ENCODE data around the gene VSIR.
A peak's percentile ranks its signal among the peaks of the same experiment; 100 is the strongest.

Gene VSIR

GRCh38 chr10:71711052-71711623 lies 62.2 kb downstream of the VSIR start:
- DNase-seq: no peak

DNA sequence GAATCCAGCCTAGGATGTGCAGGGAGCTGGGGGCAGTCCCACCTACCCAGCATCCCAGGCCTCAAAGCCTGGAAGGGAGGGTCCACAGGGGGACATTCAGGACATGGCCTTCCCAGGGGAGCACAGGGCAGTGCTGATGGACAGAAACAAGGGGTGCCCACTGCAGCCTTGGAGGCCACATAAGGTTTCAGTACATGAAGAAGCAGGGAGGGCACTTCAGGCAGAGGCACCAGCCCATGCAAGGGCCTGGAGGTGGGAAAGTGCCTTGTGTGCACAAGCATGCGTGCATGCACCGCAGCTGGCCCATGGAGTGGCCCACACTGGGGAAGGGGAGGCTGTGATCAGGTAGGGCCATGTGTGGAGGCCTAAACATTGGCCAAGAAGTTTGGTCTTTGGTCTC lies 62.8 kb downstream of the VSIR start:
- DNase-seq: no peak

GRCh38 chr10:71708897-71709882 lies 64.1 kb downstream of the VSIR start:
- no peak for DNase-seq

- DNase-seq: peak; percentile 43
These were observed 65.0 kb downstream of the VSIR start for GRCh38 chr10:71708301-71708703.

DNA sequence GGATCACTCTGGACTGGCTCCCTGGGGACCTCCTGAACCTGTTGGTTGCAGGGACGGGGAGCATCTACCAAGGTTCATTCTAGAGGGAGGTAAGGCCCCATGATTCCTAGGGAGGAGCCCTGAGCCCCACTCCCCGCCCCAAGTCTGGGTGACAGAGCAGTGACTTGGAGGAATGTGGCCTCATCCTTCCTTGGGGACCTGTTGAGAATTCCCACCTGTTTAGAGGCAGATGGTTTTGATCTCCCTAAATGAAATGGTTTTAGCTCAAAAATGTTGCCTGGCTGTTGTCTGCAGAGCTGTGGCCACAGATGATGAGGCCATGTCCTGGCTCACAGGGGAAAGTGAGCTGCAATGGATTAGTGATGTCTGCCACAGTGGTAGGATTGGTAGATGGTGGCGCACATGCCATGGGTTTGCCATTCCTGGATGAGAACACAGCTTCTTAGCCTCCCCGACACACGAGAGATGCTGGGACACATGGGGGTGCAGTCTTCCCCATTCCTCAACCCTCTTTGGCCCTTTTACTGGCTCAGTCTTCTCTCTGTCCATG lies 66.0 kb downstream of the VSIR start:
- no peak for DNase-seq

DNA sequence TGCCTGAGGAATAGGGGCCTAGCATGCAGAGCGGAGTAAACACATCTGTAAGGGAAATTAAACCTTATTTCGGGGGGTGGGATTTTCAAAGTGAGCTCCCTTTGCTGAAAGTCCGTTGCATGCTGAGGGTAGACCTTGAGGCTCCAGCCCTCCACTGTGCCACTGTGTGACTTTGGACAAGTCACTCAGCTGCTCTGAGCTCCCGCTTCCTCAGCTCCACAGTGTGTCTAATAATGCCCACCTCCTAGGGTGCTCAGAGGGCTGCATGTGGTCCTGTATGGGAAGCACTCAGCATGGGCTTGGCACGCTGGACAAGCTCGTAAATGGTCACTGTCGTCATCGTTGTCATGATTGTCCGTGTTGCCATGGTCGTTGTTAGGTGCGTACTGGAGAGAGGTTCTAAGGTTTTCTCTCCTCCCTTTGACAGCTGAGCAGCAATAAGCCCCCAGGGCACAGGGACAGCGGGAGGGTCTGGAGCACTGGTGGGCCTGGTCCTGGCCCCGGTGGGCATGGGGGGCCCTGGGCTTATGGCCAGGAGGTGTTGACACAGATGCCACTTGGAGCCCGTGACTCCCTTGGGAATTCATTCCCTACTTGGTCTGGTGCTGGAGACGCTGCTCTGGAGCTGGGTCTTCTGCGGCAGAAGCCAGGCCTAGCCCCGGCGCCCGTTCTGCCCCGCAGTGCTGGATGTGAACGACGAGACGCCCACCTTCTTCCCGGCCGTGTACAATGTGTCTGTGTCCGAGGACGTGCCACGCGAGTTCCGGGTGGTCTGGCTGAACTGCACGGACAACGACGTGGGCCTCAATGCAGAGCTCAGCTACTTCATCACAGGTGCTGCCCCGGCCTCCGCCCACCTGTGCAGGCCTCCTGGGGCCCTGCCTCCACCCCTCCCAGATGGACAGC lies 66.9 kb downstream of the VSIR start:
- DNase-seq: no peak

- no peak for DNase-seq
These were observed 67.7 kb downstream of the VSIR start for GRCh38 chr10:71705582-71705981.

DNA sequence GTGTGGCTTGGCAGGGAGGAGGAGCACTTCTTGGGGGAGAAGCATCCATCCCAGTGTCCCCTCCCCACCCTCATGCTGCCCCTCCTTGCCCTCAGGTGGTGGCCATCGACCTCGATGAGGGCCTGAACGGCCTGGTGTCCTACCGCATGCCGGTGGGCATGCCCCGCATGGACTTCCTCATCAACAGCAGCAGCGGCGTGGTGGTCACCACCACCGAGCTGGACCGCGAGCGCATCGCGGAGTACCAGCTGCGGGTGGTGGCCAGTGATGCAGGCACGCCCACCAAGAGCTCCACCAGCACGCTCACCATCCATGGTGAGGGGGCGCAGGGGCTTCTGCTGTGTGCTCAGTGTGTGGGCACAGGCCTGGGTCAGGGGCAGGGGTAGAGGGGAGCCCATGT lies 68.5 kb downstream of the VSIR start:
- DNase-seq: no peak

GRCh38 chr10:71703577-71703976 lies 69.7 kb downstream of the VSIR start:
- no peak for DNase-seq

GRCh38 chr10:71701496-71702132 lies 71.7 kb downstream of the VSIR start:
- no peak for DNase-seq

DNA sequence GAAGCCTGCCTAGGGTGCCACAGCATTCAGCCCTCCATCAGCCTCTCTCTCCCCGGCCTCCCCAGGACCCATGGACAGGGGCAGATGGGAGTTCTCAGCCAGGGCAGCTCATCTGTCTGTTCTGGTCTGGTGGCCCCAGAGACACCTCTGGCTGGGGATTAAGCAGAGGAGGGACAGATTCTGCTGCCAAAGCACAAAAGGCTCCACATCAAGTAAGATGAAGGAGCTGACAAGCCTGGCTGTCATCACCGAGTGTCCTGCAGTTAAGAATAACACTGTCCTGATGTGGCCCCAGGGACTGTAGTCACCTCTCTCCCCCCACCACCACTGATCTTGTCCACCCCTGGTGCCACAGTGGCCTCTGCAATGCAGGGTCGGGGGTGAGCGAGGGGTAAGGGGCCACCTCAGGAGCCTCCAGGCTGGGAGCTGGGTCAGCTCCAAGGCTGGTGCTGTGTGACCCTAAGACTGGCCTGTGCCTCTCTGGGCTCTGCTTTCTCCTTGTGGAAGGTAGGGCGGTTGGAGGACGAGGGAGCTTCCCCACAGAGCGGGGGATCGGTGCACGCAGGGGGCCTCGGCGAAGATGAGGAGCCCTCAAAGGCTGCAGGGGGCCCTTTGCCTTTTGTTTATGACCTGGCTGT lies 72.5 kb downstream of the VSIR start:
- DNase-seq: no peak

DNA sequence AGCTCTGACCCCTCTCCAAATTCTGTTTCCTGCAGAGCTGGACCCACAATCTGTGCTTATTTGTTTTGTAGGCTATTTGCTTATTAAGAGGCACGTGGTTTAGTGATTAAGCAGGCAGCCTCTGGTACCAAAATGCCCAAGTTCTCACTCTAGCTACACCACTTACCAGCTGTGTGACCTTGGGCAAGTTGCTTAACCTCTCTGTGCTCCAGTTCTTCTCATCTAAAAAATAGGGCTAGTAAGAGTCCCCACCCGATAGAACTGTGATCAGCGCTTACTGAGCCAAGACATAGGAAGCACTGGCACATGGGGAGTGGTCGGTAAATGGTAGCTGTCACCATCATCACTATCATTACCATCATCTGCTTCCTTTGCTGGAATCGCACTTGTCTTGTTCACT lies 74.6 kb downstream of the VSIR start:
- DNase-seq: no peak

DNA sequence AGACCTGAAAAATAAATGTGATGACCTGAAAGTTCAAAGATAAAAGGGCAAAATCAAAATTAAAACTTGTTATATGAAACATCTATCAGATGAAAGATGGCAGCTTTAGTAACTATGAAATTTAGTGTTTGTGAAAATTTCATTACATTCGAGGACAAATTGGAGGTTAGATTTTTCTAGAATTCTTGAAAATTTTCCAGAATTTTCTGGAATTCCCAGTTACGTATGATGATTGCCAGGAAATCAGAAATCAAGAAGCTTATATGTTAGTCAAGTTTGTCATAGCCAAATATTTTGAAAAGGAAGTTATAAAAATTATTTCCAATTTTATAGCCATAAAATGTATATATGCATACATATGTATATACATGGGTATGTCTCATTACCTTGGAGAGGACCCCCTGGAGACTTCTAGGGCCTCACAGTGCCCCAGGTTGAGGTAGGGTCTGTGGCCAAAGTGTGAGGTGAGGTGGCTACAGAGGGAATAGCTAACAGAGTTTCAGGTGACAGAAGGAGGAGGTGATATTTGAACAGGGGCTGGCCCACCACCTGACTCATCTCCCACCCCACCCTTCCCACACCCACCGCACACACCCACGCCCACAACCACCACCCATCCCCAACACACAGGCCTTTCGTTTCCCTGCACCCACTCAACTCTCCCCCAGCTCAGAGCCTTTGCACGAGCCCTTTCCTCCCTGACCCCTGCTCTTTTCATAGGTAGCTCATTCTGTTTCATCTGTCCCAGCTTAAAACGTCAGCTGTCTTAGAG lies 75.2 kb downstream of the VSIR start:
- no peak for DNase-seq

Data from NCI-H1436 (cell line).